ENCODE results near the gene LRRC1.

GRCh38 chr6:53829698-53830221 lies 35.0 kb downstream of the LRRC1 start:
- TF ChIP-seq, protein P1, sequence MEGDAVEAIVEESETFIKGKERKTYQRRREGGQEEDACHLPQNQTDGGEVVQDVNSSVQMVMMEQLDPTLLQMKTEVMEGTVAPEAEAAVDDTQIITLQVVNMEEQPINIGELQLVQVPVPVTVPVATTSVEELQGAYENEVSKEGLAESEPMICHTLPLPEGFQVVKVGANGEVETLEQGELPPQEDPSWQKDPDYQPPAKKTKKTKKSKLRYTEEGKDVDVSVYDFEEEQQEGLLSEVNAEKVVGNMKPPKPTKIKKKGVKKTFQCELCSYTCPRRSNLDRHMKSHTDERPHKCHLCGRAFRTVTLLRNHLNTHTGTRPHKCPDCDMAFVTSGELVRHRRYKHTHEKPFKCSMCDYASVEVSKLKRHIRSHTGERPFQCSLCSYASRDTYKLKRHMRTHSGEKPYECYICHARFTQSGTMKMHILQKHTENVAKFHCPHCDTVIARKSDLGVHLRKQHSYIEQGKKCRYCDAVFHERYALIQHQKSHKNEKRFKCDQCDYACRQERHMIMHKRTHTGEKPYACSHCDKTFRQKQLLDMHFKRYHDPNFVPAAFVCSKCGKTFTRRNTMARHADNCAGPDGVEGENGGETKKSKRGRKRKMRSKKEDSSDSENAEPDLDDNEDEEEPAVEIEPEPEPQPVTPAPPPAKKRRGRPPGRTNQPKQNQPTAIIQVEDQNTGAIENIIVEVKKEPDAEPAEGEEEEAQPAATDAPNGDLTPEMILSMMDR (IDR thresholded peaks at IDR 0.05), result no peak
- TF ChIP-seq EP300 (IDR thresholded peaks at IDR 0.05), result no peak
